AML-193 (cell line): ENCODE results near the gene STYXL1.

Source experiments
- DNase-seq, 2 experiments: peaks; one replicate each; lab custom pipeline; 2025; lab: John Stamatoyannopoulos, UW

Gene STYXL1

GRCh38 chr7:75992083-75992755, 55.6 kb downstream of the STYXL1 start:
- DNase-seq = no peak

- no peak for DNase-seq
Measured at GRCh38 chr7:75991531-75992082, 56.2 kb downstream of the STYXL1 start.

DNA sequence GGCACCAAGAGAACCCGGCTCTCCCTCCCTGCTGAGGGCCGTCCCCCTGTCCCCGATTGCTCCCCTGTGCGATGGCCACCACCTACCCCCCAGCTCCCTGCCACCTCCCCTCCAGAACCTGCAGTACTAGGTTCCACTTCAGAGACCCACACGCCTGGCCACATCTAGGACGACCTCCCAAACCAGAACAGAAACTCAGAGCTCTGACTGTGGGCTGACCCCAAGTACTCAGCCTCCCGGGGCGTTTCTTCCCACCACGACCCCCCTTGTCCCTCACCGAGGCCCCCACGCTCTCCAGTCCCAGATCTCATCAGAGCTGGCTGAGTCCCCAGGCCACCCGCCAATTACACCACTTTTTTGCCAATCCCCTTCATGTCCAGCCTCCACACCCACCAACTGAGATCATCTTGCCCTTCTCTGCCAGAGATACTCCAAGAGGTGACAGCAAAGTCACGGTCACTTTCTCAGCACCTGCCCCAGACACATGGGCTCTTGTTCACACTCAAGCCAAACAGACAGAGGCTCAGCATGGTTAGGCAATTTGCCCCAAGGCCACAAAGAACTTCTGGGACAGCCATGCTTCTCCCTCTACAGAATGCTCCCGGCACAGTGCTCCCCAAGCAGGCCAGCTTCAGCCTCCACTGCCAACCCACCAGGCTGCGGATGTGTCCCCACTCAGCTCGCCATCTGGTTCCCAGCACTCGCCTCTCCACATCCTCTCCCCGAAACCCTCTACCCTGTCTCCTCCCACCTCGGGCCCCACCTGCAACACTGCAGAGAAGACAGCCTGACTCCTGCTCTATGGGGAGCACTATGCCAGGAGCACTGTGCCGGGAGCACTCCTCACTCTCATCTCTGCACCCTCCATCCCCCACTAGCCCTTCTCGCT, 58.1 kb downstream of the STYXL1 start:
- no peak for DNase-seq

- DNase-seq = no peak
Measured at GRCh38 chr7:75988568-75989499, 59.0 kb downstream of the STYXL1 start.

GRCh38 chr7:75987805-75988567, 59.8 kb downstream of the STYXL1 start:
- DNase-seq = no peak

DNA sequence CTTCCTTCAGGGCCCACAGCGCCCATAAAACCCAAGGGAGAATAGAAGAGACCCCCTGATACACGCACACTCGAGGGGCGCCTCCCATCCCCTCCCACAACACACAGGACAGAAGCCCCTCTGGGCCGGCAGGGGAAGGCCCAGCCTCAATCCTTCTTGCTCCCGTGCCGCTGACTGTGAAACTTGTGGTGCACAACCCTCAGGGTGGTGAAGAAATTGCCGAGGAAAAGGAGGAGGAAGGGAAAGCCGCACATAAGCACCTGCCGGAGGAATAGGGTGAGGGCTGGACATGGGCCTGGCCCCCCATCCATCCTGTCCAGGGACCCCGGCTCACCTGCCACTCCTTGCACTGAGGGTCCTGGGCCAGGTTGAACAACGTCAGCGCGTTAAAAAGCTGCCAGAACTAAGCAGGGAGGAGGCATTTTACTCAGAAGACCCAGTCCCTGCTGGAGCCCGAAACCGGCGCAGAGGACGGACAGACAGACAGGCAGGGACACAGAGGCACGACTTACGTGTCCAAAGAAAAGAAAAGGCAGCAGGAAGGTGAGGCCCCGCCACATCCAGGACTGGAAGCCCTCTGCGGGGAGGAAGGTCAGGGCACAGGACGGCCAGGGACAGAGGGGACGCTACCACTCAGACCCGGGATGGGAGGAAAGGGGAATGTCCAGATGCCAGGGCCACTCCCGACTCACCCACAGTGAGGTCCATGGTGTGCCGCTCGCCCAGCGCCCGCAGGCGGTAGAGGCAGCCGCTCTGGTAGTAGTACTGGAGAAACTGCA, 60.6 kb downstream of the STYXL1 start:
- no peak for DNase-seq

GRCh38 chr7:75986147-75986781, 61.5 kb downstream of the STYXL1 start:
- no peak for DNase-seq

GRCh38 chr7:75985518-75986146, 62.2 kb downstream of the STYXL1 start:
- DNase-seq = no peak

GRCh38 chr7:75985009-75985517, 62.7 kb downstream of the STYXL1 start:
- no peak for DNase-seq

GRCh38 chr7:75984130-75985008, 63.4 kb downstream of the STYXL1 start:
- no peak for DNase-seq

GRCh38 chr7:75983471-75984129, 64.2 kb downstream of the STYXL1 start:
- DNase-seq = no peak

GRCh38 chr7:75982306-75983064, 65.3 kb downstream of the STYXL1 start:
- no peak for DNase-seq

DNA sequence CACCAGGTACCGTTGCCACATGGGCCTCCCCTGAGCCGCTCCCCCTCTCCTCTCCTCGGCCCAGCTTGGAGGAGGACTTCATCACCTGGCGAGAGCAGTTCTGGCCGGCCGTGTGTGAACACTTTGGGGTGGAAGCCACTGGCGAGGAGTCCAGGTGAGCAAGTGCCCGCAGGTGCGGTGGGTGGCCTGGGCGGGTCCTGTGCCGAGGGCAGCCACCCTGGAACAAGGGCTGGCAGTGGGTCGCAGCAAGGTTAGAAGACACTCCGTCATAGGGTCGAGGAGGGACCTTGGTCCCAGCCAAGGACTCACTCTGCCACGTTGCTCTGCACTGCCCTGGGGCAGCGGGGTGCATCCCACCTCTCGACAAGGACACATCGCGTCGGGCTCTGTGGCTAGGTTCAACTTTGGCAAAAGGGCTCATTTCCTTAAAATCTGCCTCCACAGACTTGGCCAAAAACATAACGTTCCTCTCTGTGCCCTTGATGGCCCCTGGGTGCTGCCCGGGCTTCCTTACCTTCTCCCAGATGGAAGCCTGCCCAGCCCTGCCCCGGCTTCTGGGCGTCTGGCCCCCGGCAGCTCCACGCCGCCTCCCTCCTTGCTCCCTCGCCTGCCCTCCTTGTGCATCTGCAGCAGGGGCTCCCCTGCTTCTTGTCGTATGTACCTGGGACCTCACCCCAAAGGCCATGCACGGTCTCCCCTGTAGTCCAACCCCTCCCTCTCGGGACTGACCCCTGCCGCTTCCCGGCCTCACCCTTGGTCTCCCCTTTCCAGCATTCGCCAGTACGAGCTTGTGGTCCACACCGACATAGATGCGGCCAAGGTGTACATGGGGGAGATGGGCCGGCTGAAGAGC, 66.1 kb downstream of the STYXL1 start:
- DNase-seq = no peak

DNA sequence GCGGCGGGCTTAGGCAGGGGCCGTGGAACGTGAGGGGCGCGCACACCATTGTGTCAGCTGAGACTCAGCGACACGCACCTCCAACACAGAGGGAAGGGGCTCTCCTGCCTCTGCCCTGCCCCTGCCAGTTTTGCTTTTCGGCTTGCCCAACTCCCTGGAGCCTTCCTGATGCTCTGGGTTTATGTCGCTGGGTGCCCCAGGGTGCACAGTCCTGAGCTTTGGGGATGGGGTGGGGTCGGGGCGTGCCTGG, 66.7 kb downstream of the STYXL1 start:
- DNase-seq = no peak

GRCh38 chr7:75980430-75981202, 67.2 kb downstream of the STYXL1 start:
- no peak for DNase-seq
